ENCODE measurements around the gene OR4A16. TPM values are rescaled to one million over a fixed set of nuclear protein-coding genes. Genes with fewer than 3 reads are reported as not detected.
A peak's percentile ranks its signal among the peaks of the same experiment; 100 is the strongest.

The OR4A16 gene, protein sequence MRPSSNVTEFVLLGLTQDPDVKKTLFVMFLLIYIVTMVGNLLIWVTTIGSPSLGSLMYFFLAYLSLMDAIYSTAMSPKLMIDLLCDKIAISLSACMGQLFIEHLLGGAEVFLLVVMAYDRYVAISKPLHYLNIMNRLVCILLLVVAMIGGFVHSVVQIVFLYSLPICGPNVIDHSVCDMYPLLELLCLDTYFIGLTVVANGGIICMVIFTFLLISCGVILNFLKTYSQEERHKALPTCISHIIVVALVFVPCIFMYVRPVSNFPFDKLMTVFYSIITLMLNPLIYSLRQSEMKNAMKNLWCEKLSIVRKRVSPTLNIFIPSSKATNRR
- not detected in 2 replicates for total RNA-seq (2014; rRNA removed; shearing (Covaris generic); ENCODE audit: low replicate concordance)

DNA sequence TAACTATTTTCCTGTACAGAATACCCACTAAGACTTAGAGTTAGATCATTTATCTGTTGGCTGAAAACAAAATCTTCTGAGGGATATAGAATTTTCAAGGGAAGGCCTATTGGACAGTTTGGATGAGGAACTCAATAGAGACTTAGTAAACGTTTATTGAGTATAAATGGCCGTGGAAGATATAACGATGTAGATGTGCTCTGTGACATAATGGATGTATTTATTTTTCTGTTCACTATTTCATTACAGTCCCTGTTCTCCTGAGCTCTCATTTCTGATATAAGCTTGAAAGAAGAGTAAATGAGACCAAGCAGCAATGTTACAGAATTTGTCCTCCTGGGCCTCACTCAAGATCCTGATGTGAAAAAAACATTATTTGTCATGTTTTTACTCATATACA lies at the start of gene OR4A16:
Gene OR4A16, plus strand, starts transcription at position 301 of the 400 bp plus-strand sequence. Its CDS starts 0 bp downstream, at position 301.
- in situ Hi-C loops (cut with HindIII; ENCODE audit: low pct_unique_long_range_greater_than_20kb, low sequenced_read_pairs): no loop called here
- no peak for DNase-seq (ENCODE audit: low read depth)

DNA sequence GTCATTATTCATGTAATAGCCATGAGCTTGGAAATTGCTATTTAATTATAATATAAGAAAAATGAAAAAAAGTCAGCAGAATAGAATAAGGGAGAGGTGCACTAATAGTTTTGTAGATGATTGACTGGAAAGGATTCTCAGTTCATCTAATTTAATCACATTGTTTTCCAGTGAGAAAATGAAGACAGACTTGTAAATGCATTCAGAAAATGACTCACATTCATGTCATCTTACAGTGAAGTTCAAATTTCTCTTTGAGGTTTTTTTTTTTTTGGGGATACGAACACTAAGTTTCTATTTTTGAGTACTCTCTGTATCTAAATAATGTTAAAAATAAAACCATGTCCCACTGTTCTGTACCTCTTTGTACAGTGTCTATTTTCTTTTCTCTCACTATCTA lies 18.5 kb upstream of the OR4A16 start:
- in situ Hi-C loops (cut with HindIII; ENCODE audit: low pct_unique_long_range_greater_than_20kb, low sequenced_read_pairs): no loop called here
- no peak for DNase-seq (ENCODE audit: low read depth)

DNA sequence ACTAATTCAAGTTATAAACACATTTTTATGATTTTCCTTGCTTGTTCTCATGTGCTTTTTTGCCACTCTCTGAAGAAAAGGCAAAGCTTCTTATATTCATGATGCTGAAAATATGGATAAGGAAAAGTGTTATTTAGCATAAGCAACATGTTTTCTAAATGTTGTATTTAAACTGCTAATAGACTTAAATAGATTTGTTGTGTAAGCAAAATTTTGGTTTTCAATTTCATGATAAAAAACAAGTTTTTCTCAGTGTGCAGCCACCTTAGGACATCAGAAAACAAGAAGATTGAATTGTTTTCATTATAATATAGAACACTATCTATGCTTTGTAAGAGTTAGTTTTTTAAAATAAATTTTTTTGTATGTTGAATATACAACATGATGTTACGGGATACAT lies 2.3 kb downstream of the OR4A16 start:
- in situ Hi-C loops (cut with HindIII; ENCODE audit: low pct_unique_long_range_greater_than_20kb, low sequenced_read_pairs): no loop called here
- DNase-seq (ENCODE audit: low read depth): no peak

DNA sequence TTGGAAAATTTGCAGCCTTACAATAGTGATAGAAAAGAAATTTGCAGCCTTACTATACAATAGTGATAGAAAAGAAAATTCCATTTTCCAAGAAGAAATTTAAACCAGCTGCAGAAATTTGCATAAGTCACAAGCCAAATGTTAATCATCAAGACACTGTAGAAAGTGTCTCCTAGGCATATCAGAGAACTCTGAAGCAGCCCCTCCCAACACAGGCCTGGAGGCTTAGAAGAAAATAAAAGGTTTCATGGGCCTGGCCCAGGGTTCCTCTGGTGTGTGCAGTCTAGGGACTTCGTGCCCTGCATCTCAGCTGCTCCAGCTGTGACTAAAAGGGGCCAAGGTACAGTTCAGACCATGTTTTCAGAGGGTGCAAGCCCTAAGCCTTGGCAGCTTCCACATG lies 6.0 kb downstream of the OR4A16 start:
- in situ Hi-C loops (cut with HindIII; ENCODE audit: low pct_unique_long_range_greater_than_20kb, low sequenced_read_pairs): no loop called here
- no peak for DNase-seq (ENCODE audit: low read depth)

DNA sequence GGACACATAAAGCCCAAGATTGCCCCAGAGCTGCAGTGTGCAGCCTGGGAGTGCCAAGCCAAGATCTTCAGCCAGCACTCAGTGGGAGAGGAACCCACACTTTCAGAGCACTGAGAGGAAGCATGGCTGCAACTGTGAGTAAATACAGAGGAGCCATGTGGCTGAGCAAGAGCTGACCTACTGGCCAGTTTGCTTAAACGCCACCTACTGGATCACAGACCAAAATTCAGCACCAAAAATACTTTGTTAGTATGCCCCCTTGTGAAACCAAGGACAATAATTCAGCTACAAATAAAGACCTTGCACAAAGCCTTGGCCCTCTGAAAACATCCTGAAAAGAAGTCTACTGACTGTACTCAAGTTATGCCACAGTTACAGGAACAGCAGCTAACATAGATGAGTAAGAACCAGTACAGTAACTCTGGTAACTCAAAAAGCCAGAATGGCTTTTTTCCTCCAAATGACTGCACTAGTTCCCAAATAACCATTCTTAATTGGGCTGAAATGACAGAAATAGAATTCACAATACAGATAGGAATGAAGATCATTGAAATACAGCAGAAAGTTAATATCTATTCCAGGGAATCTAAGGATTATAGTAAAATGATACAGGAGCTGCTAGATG lies 14.7 kb downstream of the OR4A16 start:
- peak; percentile 2 for DNase-seq (ENCODE audit: low read depth)
- in situ Hi-C loops (cut with HindIII; ENCODE audit: low pct_unique_long_range_greater_than_20kb, low sequenced_read_pairs): no loop called here

DNA sequence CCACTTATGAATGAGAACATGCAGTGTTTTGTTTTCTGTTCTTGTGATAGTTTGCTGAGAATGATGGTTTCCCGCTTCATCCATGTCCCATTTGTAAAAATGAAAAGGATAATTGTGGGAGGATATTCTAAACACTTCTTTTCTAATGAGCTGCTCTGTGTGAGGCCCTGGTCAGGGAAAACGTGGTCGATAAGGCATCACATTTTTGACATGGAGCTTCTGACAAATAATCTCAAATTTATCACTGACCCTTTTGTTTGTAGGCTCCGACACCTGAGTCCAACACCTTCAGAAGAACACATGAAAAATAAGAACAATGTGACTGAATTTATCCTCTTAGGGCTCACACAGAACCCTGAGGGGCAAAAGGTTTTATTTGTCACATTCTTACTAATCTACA lies 24.7 kb downstream of the OR4A16 start, which contains the start of gene OR4A15:
Gene OR4A15, plus strand, starts transcription at position 301 of the 400 bp plus-strand sequence. Its CDS starts 0 bp downstream, at position 301.
- no peak for DNase-seq (ENCODE audit: low read depth)
- in situ Hi-C loops (cut with HindIII; ENCODE audit: low pct_unique_long_range_greater_than_20kb, low sequenced_read_pairs): no loop called here

Other genes with a start within 250 kb of the OR4A16 start
- gene TRIM48, start 81.0 kb upstream of the OR4A16 start, total RNA-seq (2014; rRNA removed; shearing (Covaris generic); ENCODE audit: low replicate concordance): not detected in 2 replicates
- not detected in 2 replicates for gene OR4A15, start 24.8 kb downstream of the OR4A16 start, total RNA-seq (2014; rRNA removed; shearing (Covaris generic); ENCODE audit: low replicate concordance)
- not detected in 2 replicates for gene OR4C15, start 211.3 kb downstream of the OR4A16 start, total RNA-seq (2014; rRNA removed; shearing (Covaris generic); ENCODE audit: low replicate concordance)
- gene OR4C16, start 228.9 kb downstream of the OR4A16 start, total RNA-seq (2014; rRNA removed; shearing (Covaris generic); ENCODE audit: low replicate concordance): not detected in 2 replicates

Measured in Caki2 (cell line).